Prostate gland (tissue), 2 donors: Measurements from ENCODE around the gene RAPGEF2. TPM values are rescaled to one million over a fixed set of nuclear protein-coding genes. Genes with fewer than 3 reads are reported as not detected.

Source experiments
- DNase-seq: peaks from one replicate; pipeline ENCODE4 v3.0.0-alpha.2; 2019; ENCODE audit warnings: low spot score
- H3K27ac ChIP-seq, 2 donors: fragments of 200-600 bp; sonication (generic); 2 replicates each; pipeline ENCODE4 v1.5.1; 2017 to 2019
- H3K27me3 ChIP-seq: fragments of 200-600 bp; sonication (generic); replicated peaks from 2 replicates; pipeline ENCODE4 v1.5.1; 2019; ENCODE audit not compliant: insufficient read depth
- H3K36me3 ChIP-seq, 2 donors: fragments of 200-600 bp; sonication (generic); 1 replicate in 1 of 2; 2 replicates in 1 of 2; pipeline versions ENCODE4 v1.5.1 to v1.8.1; 2017 to 2019
- H3K4me1 ChIP-seq: fragments of 200-600 bp; sonication (generic); replicated peaks from 2 replicates; pipeline ENCODE4 v1.5.1; 2019
- H3K4me3 ChIP-seq, 2 donors: fragments of 200-600 bp; sonication (generic); 2 replicates each; pipeline ENCODE4 v1.5.1; 2017 to 2019
- H3K9me3 ChIP-seq: fragments of 200-600 bp; sonication (generic); 2 replicates; pipeline ENCODE4 v1.5.1; 2017
- POLR2A ChIP-seq: fragments of 450-650 bp; IDR thresholded peaks from one replicate; pipeline ENCODE4 v1.6.1; 2016; ENCODE audit warnings: antibody characterized with exemption, mild to moderate bottlenecking
- POLR2AphosphoS5 ChIP-seq: sonication (generic); formaldehyde crosslinking; IDR thresholded peaks from one replicate; pipeline ENCODE4 v1.6.1; 2017; ENCODE audit warnings: antibody characterized with exemption
- WGBS: methylation state at CpG from one replicate; pipeline ENCODE4 v1.1.5; 2018; 5-methylcytosine and 5-hydroxymethylcytosine counted together
- intact Hi-C: fragments of 100-400 bp; cut with DNase I; formaldehyde crosslinking; loops from one replicate; pipeline ENCODE4 v1.14.2; 2022
- total RNA-seq, 2 donors: library from RNA; depleted of rRNA; stranded (reverse); fragments of >200 nt; gene quantifications; one replicate each; pipeline ENCODE4 v1.1.0, GENCODE V29; 2016
- TF ChIP-seq, protein P1 (sequence below), 4 experiments: fragments of 200-600 bp in 2 of 4; fragments of 450-650 bp in 2 of 4; sonication (generic) in 2 of 4; IDR thresholded peaks; 1 replicate in 3 of 4; 2 replicates in 1 of 4; pipeline ENCODE4 v1.5.1; 2016 to 2019; ENCODE audit warnings: antibody characterized with exemption in 4 of 4, mild to moderate bottlenecking in 2 of 4, moderate library complexity in 2 of 4

The RAPGEF2 gene
- total RNA-seq, 2 donors from 2014 or later: 29.2 to 29.5 TPM

DNA sequence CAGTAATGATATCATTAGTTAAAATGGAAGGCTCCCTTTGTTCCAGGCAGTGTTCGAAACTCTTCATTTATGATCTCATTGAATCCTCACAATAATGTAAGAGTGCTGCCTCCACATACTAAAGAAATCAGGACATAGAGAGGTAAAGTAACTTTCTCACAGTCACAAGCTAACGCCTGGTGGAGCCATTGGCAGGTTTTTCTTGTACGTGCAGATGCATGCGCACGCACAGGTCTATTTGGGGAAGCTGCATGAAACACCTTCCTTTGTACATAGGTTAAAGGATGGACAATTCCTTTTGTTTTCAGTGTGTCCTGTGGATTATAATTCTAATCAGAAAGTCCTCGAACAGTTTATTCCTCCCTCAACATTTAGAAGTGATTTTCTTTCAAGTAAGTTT, 176.2 kb downstream of the RAPGEF2 start:
- H3K4me3 ChIP-seq: no peak overlapping the region
- TF ChIP-seq POLR2AphosphoS5: no peak
- TF ChIP-seq, protein P1, sequence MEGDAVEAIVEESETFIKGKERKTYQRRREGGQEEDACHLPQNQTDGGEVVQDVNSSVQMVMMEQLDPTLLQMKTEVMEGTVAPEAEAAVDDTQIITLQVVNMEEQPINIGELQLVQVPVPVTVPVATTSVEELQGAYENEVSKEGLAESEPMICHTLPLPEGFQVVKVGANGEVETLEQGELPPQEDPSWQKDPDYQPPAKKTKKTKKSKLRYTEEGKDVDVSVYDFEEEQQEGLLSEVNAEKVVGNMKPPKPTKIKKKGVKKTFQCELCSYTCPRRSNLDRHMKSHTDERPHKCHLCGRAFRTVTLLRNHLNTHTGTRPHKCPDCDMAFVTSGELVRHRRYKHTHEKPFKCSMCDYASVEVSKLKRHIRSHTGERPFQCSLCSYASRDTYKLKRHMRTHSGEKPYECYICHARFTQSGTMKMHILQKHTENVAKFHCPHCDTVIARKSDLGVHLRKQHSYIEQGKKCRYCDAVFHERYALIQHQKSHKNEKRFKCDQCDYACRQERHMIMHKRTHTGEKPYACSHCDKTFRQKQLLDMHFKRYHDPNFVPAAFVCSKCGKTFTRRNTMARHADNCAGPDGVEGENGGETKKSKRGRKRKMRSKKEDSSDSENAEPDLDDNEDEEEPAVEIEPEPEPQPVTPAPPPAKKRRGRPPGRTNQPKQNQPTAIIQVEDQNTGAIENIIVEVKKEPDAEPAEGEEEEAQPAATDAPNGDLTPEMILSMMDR (IDR thresholded peaks at IDR 0.05): no peak
- no peak for TF ChIP-seq POLR2A
- H3K27me3 ChIP-seq: no peaks in the 10 kb centered on the region
- intact Hi-C loops: no loop called here
- DNase-seq: no peak
- H3K4me1 ChIP-seq: no peaks in the 10 kb centered on the region
- no peaks in the 10 kb centered on the region for H3K36me3 ChIP-seq
- H3K9me3 ChIP-seq: no peaks in the 10 kb centered on the region
- WGBS: 85% methylated on average over 6 of the region's 6 CpGs
- no peak overlapping the region for H3K27ac ChIP-seq

DNA sequence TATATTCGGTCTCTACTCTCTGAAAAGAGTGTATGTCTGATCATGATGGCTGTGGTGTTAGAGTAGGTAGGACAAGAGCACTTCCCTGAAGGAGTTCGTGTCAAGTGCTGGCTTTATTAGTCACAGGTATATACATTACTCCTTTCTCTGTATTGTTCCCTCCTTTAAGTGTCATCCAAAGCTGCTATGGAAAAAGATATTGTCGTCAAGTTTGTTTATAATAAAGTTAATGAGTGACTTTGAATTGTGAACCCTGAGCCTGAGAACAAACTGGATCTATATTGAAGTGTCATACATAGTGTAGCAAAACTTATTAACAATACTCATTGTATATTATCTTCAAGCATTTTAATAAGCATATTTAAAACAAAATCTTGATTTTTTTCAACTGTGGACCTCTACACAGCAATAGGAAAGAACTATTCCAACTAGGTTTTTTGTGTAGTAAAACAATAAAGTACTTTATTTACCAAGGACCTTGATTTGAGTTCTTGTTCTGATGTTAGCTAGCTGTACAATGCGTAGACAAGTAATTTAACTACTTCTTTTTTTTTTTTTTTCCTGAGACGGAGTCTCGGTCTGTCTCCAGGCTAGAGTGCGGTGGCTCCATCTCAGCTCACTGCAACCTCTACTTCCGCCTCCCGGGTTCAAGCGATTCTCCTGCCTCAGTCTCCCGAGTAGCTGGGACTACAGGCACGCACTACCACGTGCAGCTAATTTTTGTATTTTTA, 177.7 kb downstream of the RAPGEF2 start:
- intact Hi-C loops: no loop called here
- Histone ChIP-seq H3K36me3 (no peaks in the 10 kb centered on the region), H3K27ac (no peak overlapping the region), H3K9me3 (no peaks in the 10 kb centered on the region), H3K27me3 (no peaks in the 10 kb centered on the region), H3K4me1 (no peaks in the 10 kb centered on the region), H3K4me3 (no peak overlapping the region)
- WGBS: 93% methylated on average over 13 of the region's 13 CpGs
- TF ChIP-seq POLR2A (no peak), POLR2AphosphoS5 (no peak)
- no peak for DNase-seq

- TF ChIP-seq, protein P1 (IDR thresholded peaks at IDR 0.05): no peak
- no peak for TF ChIP-seq POLR2AphosphoS5
- no peak for TF ChIP-seq POLR2A
- WGBS: 93% methylated on average over 2 of the region's 2 CpGs
- Histone ChIP-seq H3K27me3 (no peaks in the 10 kb centered on the region), H3K4me1 (no peaks in the 10 kb centered on the region), H3K4me3 (no peak overlapping the region), H3K27ac (no peak overlapping the region), H3K36me3 (no peaks in the 10 kb centered on the region), H3K9me3 (no peaks in the 10 kb centered on the region)
- no peak for DNase-seq
- intact Hi-C loops: no loop called here
These were observed 178.9 kb downstream of the RAPGEF2 start for GRCh38 chr4:159281771-159282170.

DNA sequence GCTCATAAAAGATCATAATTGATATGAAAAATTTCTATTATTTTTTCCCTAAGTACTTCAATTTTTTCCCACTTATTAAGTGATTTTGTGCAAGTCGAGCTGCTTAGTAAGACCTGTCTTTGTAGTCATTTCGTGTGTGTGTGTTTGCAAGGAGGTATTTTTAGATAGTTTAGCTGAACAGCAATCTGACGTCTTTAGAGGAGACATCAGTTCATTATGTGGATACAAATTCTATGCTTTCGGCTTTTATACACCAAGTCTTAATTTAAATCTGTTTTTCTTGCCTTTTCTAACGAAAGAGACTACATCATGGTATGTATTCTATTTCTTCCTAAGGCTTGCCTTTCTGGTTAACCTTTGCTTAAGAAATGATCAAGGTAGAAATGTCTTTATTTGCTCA, 179.4 kb downstream of the RAPGEF2 start:
- Histone ChIP-seq H3K27ac (no peak overlapping the region), H3K27me3 (no peaks in the 10 kb centered on the region), H3K36me3 (no peaks in the 10 kb centered on the region), H3K4me1 (no peaks in the 10 kb centered on the region), H3K4me3 (no peak overlapping the region), H3K9me3 (no peaks in the 10 kb centered on the region)
- intact Hi-C loops: no loop called here
- DNase-seq: no peak
- WGBS: 88% methylated on average over 5 of the region's 5 CpGs
- no peak for TF ChIP-seq POLR2AphosphoS5
- TF ChIP-seq, protein P1 (IDR thresholded peaks at IDR 0.05): no peak
- TF ChIP-seq POLR2A: no peak

- WGBS: 57% methylated on average over 2 of the region's 2 CpGs
- no peaks in the 10 kb centered on the region for H3K27me3 ChIP-seq
- DNase-seq: no peak
- no peaks in the 10 kb centered on the region for H3K9me3 ChIP-seq
- no peaks in the 10 kb centered on the region for H3K4me1 ChIP-seq
- intact Hi-C loops: no loop called here
- TF ChIP-seq POLR2AphosphoS5: no peak
- TF ChIP-seq, protein P1 (IDR thresholded peaks at IDR 0.05): no peak
- no peak for TF ChIP-seq POLR2A
- no peak overlapping the region for H3K4me3 ChIP-seq
- no peak overlapping the region for H3K27ac ChIP-seq
- H3K36me3 ChIP-seq: no peaks in the 10 kb centered on the region
These were observed 180.1 kb downstream of the RAPGEF2 start for GRCh38 chr4:159282944-159283343.
